ENCODE measurements around the gene KCNK15.

KCNK15 gene

DNA sequence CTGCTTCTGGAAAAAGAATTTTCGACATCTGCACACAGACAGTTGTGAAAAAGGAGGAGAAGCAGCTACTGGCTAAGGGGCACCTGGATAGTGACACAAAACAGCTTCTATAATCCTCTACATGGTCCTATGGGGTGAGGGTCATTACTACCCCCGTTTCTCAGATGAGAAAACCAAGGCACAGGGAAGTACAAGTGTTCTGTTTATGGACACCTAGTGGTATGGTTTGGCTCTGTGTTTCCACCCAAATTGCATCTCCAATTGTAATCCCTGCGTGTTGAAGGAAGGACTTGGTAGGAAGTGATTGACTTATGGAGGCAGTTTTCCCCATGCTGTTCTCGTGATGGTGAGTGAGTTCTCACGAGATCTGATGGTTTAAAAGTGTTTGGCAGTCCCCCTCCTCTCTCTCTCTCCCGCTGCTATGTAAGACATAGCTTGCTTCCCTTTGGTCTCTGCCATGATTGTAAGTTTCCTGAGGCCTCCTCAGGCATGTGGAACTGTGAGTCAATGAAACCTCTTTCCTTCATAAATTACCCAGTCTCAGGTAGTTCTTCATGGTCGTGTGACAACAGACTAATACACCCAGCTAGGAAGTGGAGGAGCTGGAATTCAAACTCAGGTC lies 2.5 kb upstream of the KCNK15 start:
- TF ChIP-seq, protein P1, sequence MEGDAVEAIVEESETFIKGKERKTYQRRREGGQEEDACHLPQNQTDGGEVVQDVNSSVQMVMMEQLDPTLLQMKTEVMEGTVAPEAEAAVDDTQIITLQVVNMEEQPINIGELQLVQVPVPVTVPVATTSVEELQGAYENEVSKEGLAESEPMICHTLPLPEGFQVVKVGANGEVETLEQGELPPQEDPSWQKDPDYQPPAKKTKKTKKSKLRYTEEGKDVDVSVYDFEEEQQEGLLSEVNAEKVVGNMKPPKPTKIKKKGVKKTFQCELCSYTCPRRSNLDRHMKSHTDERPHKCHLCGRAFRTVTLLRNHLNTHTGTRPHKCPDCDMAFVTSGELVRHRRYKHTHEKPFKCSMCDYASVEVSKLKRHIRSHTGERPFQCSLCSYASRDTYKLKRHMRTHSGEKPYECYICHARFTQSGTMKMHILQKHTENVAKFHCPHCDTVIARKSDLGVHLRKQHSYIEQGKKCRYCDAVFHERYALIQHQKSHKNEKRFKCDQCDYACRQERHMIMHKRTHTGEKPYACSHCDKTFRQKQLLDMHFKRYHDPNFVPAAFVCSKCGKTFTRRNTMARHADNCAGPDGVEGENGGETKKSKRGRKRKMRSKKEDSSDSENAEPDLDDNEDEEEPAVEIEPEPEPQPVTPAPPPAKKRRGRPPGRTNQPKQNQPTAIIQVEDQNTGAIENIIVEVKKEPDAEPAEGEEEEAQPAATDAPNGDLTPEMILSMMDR (IDR thresholded peaks at IDR 0.05; ENCODE audit: low read length) = no peak
- TF ChIP-seq EZH2 (IDR thresholded peaks at IDR 0.05; ENCODE audit: borderline replicate concordance, low read length) = no peak
- no peak overlapping the region for H3K9ac ChIP-seq (ENCODE audit: low read length)
- peaks cover 25% of the 10 kb centered on the region for H3K4me1 ChIP-seq (ENCODE audit: insufficient read depth, low read length, severe bottlenecking)
- H2AFZ ChIP-seq (ENCODE audit: low read length) = no peak overlapping the region
- no peak overlapping the region for H3K27ac ChIP-seq (ENCODE audit: low read depth, low read length, poor library complexity, severe bottlenecking)
- H3K36me3 ChIP-seq (ENCODE audit: insufficient read depth, low read length) = no peaks in the 10 kb centered on the region
- H3K27me3 ChIP-seq (ENCODE audit: insufficient read depth, low read length) = no peaks in the 10 kb centered on the region
- no peaks in the 10 kb centered on the region for H4K20me1 ChIP-seq (ENCODE audit: insufficient read depth, low read length)
- no peaks in the 10 kb centered on the region for H3F3A ChIP-seq (ENCODE audit: insufficient read depth, low read length)
- H3K9me3 ChIP-seq (ENCODE audit: low read length) = no peaks in the 10 kb centered on the region
- H3K4me3 ChIP-seq (ENCODE audit: low read depth, low read length, poor library complexity, severe bottlenecking) = no peak overlapping the region
- no peaks in the 10 kb centered on the region for H3K79me2 ChIP-seq (ENCODE audit: insufficient read depth, low read length)
- H3K4me2 ChIP-seq (ENCODE audit: low read length) = no peak overlapping the region
- H3K9me2 ChIP-seq (ENCODE audit: low read depth, low read length) = no peaks in the 10 kb centered on the region

DNA sequence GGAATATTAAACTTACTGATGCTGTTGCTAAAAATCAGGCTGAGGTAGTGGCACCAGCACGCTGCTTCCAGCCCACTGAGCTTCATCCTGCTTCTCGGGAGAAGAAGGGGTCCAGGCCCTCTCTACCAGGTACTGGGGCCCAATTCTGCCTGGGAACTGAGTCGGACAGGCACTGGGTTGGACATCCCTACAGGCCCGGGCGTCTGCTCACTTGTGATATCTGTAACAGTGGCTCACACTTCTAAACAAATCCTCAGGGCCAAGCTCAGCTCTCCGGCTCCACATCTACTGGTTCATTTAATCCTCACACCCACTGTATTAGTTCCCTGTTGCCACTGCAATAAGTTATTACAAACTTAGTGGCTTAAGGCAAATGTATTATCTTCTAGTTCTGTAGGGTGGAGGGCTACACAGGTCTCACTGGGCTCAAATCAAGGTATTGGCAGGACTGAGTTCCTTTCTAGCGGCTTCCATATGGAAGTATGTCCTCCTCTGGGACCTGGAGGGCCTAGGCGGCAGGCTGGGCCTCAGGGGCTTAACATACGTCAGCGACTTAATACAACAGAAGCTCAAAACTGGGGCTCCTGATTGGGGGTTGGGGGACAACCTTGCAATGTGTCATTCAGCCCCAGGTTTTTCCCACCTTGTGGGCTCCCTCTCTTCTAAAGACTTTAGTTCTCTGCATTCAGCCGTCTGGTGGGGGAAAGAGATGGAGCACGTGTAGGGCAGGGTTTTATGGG lies 1.6 kb upstream of the KCNK15 start:
- H3K27me3 ChIP-seq (ENCODE audit: insufficient read depth, low read length) = no peaks in the 10 kb centered on the region
- peaks cover 18% of the 10 kb centered on the region for H3K4me1 ChIP-seq (ENCODE audit: insufficient read depth, low read length, severe bottlenecking)
- no peaks in the 10 kb centered on the region for H3K79me2 ChIP-seq (ENCODE audit: insufficient read depth, low read length)
- no peaks in the 10 kb centered on the region for H4K20me1 ChIP-seq (ENCODE audit: insufficient read depth, low read length)
- no peak overlapping the region for H3K4me3 ChIP-seq (ENCODE audit: low read depth, low read length, poor library complexity, severe bottlenecking)
- H2AFZ ChIP-seq (ENCODE audit: low read length) = no peak overlapping the region
- TF ChIP-seq, protein P1 (IDR thresholded peaks at IDR 0.05; ENCODE audit: low read length) = no peak
- TF ChIP-seq EZH2 (IDR thresholded peaks at IDR 0.05; ENCODE audit: borderline replicate concordance, low read length) = no peak
- H3F3A ChIP-seq (ENCODE audit: insufficient read depth, low read length) = no peaks in the 10 kb centered on the region
- H3K36me3 ChIP-seq (ENCODE audit: insufficient read depth, low read length) = no peaks in the 10 kb centered on the region
- H3K27ac ChIP-seq (ENCODE audit: low read depth, low read length, poor library complexity, severe bottlenecking) = no peak overlapping the region
- H3K9me3 ChIP-seq (ENCODE audit: low read length) = no peaks in the 10 kb centered on the region
- H3K4me2 ChIP-seq (ENCODE audit: low read length) = no peak overlapping the region
- H3K9ac ChIP-seq (ENCODE audit: low read length) = no peak overlapping the region
- no peaks in the 10 kb centered on the region for H3K9me2 ChIP-seq (ENCODE audit: low read depth, low read length)

DNA sequence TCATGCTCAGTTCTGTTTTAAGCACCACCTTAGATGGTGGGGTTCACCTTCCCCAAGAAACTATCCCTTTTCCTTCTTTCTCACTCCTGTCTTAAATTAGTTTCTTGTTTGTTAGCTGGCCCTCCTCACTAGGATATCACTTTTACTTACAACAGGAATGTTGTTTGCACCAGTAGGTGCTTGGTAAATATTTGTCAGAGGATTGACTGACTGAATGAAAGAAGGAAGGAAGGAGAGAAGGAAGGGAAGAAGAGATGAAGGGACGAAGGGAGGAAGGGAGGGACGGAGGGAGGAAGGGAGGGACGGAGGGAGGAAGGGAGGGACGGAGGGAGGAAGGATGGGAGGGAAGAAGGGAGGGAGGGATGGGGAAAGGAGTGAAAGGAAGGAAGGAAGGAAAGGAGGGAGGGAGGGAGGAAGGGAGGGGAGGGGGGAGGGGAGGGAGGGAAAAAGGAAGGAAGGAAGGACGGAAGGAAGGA lies 505 bp upstream of the KCNK15 start:
- Histone ChIP-seq H3K36me3 (ENCODE audit: insufficient read depth, low read length) (no peaks in the 10 kb centered on the region), H3K27me3 (ENCODE audit: insufficient read depth, low read length) (no peaks in the 10 kb centered on the region), H3K4me1 (ENCODE audit: insufficient read depth, low read length, severe bottlenecking) (peaks cover 18% of the 10 kb centered on the region), H3K4me2 (ENCODE audit: low read length) (peak overlapping the region; percentile 86; the same call in 1 of the 2 replicates), H3K9me2 (ENCODE audit: low read depth, low read length) (no peaks in the 10 kb centered on the region), H3K9me3 (ENCODE audit: low read length) (no peaks in the 10 kb centered on the region), H3K9ac (ENCODE audit: low read length) (no peak overlapping the region; the same call in 1 of the 2 replicates), H3K27ac (ENCODE audit: low read depth, low read length, poor library complexity, severe bottlenecking) (no peak overlapping the region), H3K79me2 (ENCODE audit: insufficient read depth, low read length) (no peaks in the 10 kb centered on the region), H4K20me1 (ENCODE audit: insufficient read depth, low read length) (no peaks in the 10 kb centered on the region), H3K4me3 (ENCODE audit: low read depth, low read length, poor library complexity, severe bottlenecking) (peak overlapping the region; percentile 61), H2AFZ (ENCODE audit: low read length) (no peak overlapping the region), H3F3A (ENCODE audit: insufficient read depth, low read length) (no peaks in the 10 kb centered on the region)
- TF ChIP-seq, protein P1 (IDR thresholded peaks at IDR 0.05; ENCODE audit: low read length) = no peak
- no peak for TF ChIP-seq EZH2 (IDR thresholded peaks at IDR 0.05; ENCODE audit: borderline replicate concordance, low read length)

Data from OCI-LY1 (cell line).